Endothelial cell of umbilical vein (primary cell): ENCODE measurements around the gene DND1. TPM values are rescaled to one million over a fixed set of nuclear protein-coding genes. Genes with fewer than 3 reads are reported as not detected.
A peak's percentile ranks its signal among the peaks of the same experiment; 100 is the strongest.

Experiments
- BruUV-seq: library from RNA; stranded (reverse); fragments of 400-500 nt; replicated peaks from 2 replicates; lab custom pipeline; 2021; lab: Mats Ljungman, UMichigan
- CTCF ChIA-PET: fragments of 300-600, 350-600 bp; sonication (Branson Sonifier 250); formaldehyde crosslinking; loops from one replicate; lab custom pipeline; 2021; ENCODE audit warnings: antibody characterized with exemption, inconsistent platforms; lab: Charles Lee
- POLR2A ChIA-PET: fragments of 300-600, 350-600 bp; sonication (Branson Sonifier 250); formaldehyde crosslinking; loops from one replicate; lab custom pipeline; 2021; ENCODE audit warnings: antibody characterized with exemption, inconsistent platforms; lab: Charles Lee
- DNase-seq: peaks from one replicate; pipeline ENCODE4 v3.0.0-alpha.2; 2011; ENCODE audit warnings: low read depth, low spot score
- FAIRE-seq: peaks from 2 replicates; lab custom pipeline; 2011; peaks lifted over from hg19 to GRCh38; lab: Jason Lieb, UNC
- H2AFZ ChIP-seq: 2 replicates; pipeline ENCODE4 v1.6.0; 2012; ENCODE audit warnings: low read depth, low read length, control low read depth, inconsistent platforms
- H3K27ac ChIP-seq: 2 replicates; pipeline ENCODE4 v1.5.1; 2011; ENCODE audit warnings: low read depth, mild to moderate bottlenecking, control low read depth, low read length, moderate library complexity; ENCODE audit not compliant: insufficient read depth
- H3K27me3 ChIP-seq, 2 experiments: 2 replicates each; pipeline versions ENCODE4 v1.6.0 to v1.6.1; 2011; ENCODE audit warnings: low read length in 2 of 2, mixed read lengths in 1 of 2; ENCODE audit not compliant: control insufficient read depth in 2 of 2, insufficient read depth in 2 of 2
- H3K36me3 ChIP-seq, 2 experiments: 2 replicates in 1 of 2; 3 replicates in 1 of 2; pipeline ENCODE4 v1.5.1; 2011; ENCODE audit warnings: low read length in 2 of 2, mild to moderate bottlenecking in 1 of 2, moderate library complexity in 1 of 2; ENCODE audit not compliant: control insufficient read depth in 2 of 2, insufficient read depth in 2 of 2; ENCODE audit errors: extremely low read depth in 1 of 2
- H3K4me1 ChIP-seq: 3 replicates; pipeline ENCODE4 v1.5.1; 2011; ENCODE audit warnings: mild to moderate bottlenecking, low read length; ENCODE audit not compliant: control insufficient read depth, insufficient read depth; ENCODE audit errors: extremely low read depth
- H3K4me2 ChIP-seq: 2 replicates; pipeline ENCODE4 v1.6.1; 2011; ENCODE audit warnings: low read length, control low read depth, mixed read lengths; ENCODE audit not compliant: insufficient read depth
- H3K4me3 ChIP-seq, 3 experiments: fragments of 200-600 bp in 1 of 3; sonication (generic), shearing (Covaris generic) in 1 of 3; replicated peaks in 1 of 3; 2 replicates each; pipeline ENCODE4 v1.5.1; 2011 to 2016; ENCODE audit warnings: control low read depth in 3 of 3, low read length in 3 of 3, mild to moderate bottlenecking in 2 of 3, inconsistent platforms in 1 of 3, low read depth in 1 of 3, moderate library complexity in 1 of 3; ENCODE audit not compliant: insufficient read depth in 1 of 3
- H3K79me2 ChIP-seq: 2 replicates; pipeline ENCODE4 v1.6.0; 2012; ENCODE audit warnings: low read length, inconsistent platforms; ENCODE audit not compliant: control insufficient read depth, insufficient read depth
- H3K9ac ChIP-seq: replicated peaks from 2 replicates; pipeline ENCODE3; 2011; ENCODE audit warnings: low read length, control low read depth; ENCODE audit not compliant: insufficient read depth; ENCODE audit errors: extremely low read depth
- H3K9me1 ChIP-seq: replicated peaks from 3 replicates; pipeline ENCODE4 v1.6.0; 2011; ENCODE audit warnings: mild to moderate bottlenecking, low read length; ENCODE audit not compliant: control insufficient read depth, insufficient read depth; ENCODE audit errors: extremely low read depth
- H3K9me3 ChIP-seq: replicated peaks from 2 replicates; pipeline ENCODE4 v1.5.1; 2012; ENCODE audit warnings: low read length, inconsistent platforms; ENCODE audit not compliant: control insufficient read depth, insufficient read depth
- H4K20me1 ChIP-seq: replicated peaks from 2 replicates; pipeline ENCODE3; 2011; ENCODE audit warnings: mild to moderate bottlenecking, low read length; ENCODE audit not compliant: control insufficient read depth, insufficient read depth; ENCODE audit errors: extremely low read depth
- EZH2 ChIP-seq: IDR thresholded peaks from 2 replicates; pipeline ENCODE4 v1.6.1; 2012; ENCODE audit warnings: borderline replicate concordance, low read depth, mild to moderate bottlenecking, moderate library complexity, low read length, inconsistent platforms; ENCODE audit not compliant: severe bottlenecking
- FOS ChIP-seq: IDR thresholded peaks from 2 replicates; pipeline ENCODE4 v1.6.1; 2011; ENCODE audit warnings: mild to moderate bottlenecking, low read length, moderate library complexity, borderline replicate concordance; ENCODE audit not compliant: insufficient read depth
- GATA2 ChIP-seq: IDR thresholded peaks from 2 replicates; pipeline ENCODE4 v1.7.0; 2011; ENCODE audit warnings: low read depth, mild to moderate bottlenecking, moderate library complexity, mixed read lengths, low read length; ENCODE audit not compliant: insufficient read length, insufficient read depth
- JUN ChIP-seq: IDR thresholded peaks from 2 replicates; pipeline ENCODE4 v1.6.1; 2011; ENCODE audit warnings: borderline replicate concordance, low read depth; ENCODE audit not compliant: insufficient read length, insufficient read depth
- MYC ChIP-seq: IDR thresholded peaks from one replicate; pipeline ENCODE4 v1.6.1; 2011; ENCODE audit warnings: mild to moderate bottlenecking, low read depth, low read length
- dilution Hi-C: fragments of 300-500 bp; cut with MboI; formaldehyde crosslinking; loops from one replicate; pipeline ENCODE4 v1.15.0; 2019; ENCODE audit warnings: low sequenced_read_pairs; ENCODE audit not compliant: extremely low pct_ligation_motif_present
- intact Hi-C: fragments of 100-400 bp; cut with micrococcal nuclease; formaldehyde crosslinking; loops from one replicate; pipeline ENCODE4 v1.10.0; 2022
- polyA plus RNA-seq, 4 experiments: library from polyadenylated mRNA; depleted of rRNA in 3 of 4; stranded (reverse) in 3 of 4; unstranded in 1 of 4; fragments of >200 nt; gene quantifications; 2 replicates each; pipeline versions ENCODE4 v1.2.1 to v1.2.3, GENCODE V29; 2011 to 2012; ENCODE audit warnings: missing spikeins in 1 of 4
- total RNA-seq: library from RNA; stranded (reverse); gene quantifications from 2 replicates; pipeline ENCODE4 v1.2.3, GENCODE V29; 2021
- TF ChIP-seq, protein P1 (sequence below), 2 donors: IDR thresholded peaks; 1 replicate in 1 of 2; 2 replicates in 1 of 2; pipeline ENCODE4 v1.5.1; 2011; ENCODE audit warnings: low read length in 2 of 2, mild to moderate bottlenecking in 2 of 2, moderate library complexity in 2 of 2, control low read depth in 1 of 2, inconsistent platforms in 1 of 2, low read depth in 1 of 2; ENCODE audit not compliant: insufficient read depth in 1 of 2; ENCODE audit errors: extremely low read depth in 1 of 2

The DND1 gene
- total and polyA plus RNA-seq, 2 donors (not counting 3 experiments of a cell fraction or from before 2014, with no cell fraction given) = 1.1 to 1.2 TPM

DNA sequence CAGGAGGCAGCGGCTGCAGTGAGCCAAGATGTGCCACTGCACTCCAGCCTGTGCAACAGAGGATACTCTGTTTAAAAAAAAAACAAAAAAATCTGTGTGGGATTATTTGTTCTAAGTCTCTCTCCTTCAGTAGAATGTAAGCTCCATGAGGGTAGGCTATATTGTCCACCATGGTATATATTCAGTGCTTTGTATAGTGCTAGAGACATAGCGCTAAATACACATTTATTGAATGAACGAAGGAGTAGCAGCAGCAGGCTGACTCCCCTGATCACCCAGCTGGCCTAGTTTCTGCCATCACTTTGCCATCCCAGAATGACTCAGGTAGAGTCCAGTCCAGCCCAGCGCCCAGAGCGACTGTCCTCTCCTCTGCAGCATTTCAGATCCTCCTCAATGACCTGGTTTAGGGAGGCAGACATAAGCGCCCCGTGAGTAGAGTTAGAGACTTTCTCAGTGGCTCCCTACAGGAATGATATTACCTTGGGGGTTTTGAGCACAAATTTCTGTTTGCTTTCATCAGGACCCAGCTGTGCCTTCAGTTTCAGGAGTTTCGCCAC is 17.1 kb upstream of the DND1 start:
- H3K27ac ChIP-seq = peak overlapping the region; percentile 1
- no peak for TF ChIP-seq FOS
- TF ChIP-seq MYC = no peak
- TF ChIP-seq EZH2 = no peak
- no peak for TF ChIP-seq GATA2
- TF ChIP-seq JUN = no peak
- peak overlapping the region; percentile 80 to 90 (median 82) for H3K4me3 ChIP-seq
- peaks cover 13% of the 10 kb centered on the region for H3K4me1 ChIP-seq
- H3K9me1 ChIP-seq = no peaks in the 10 kb centered on the region
- no peak for DNase-seq
- dilution Hi-C loops (no loop called here), intact Hi-C loops (loop anchor here (1.0 kb wide), 1 partner anchor 19 kb away; no protein-coding TSS in a partner anchor)
- no peaks in the 10 kb centered on the region for H4K20me1 ChIP-seq
- TSS peak; percentile 40 for BruUV-seq
- H3K36me3 ChIP-seq = peaks cover 13 to 16% of the 10 kb centered on the region in 2 experiments
- no peaks in the 10 kb centered on the region for H3K9me3 ChIP-seq
- peak overlapping the region; percentile 60 for H2AFZ ChIP-seq
- peaks cover 41% of the 10 kb centered on the region for H3K79me2 ChIP-seq
- ChIA-PET CTCF (interaction anchor here (0.9 to 1.5 kb wide), 10 partner anchors 8 to 318 kb away, joined by 3 to 9 read pairs (median 3); partner anchors contain the start of genes EIF4EBP3, IK, NDUFA2 and ZMAT2), POLR2A (interaction anchor here (0.9 to 1.8 kb wide), 4 partner anchors 10 to 125 kb away, joined by 3 to 9 read pairs (median 4); partner anchors contain the start of gene ZMAT2)
- FAIRE-seq = no peak
- peak overlapping the region; percentile 96 for H3K9ac ChIP-seq
- no peaks in the 10 kb centered on the region for H3K27me3 ChIP-seq
- H3K4me2 ChIP-seq = peak overlapping the region; percentile 78

DNA sequence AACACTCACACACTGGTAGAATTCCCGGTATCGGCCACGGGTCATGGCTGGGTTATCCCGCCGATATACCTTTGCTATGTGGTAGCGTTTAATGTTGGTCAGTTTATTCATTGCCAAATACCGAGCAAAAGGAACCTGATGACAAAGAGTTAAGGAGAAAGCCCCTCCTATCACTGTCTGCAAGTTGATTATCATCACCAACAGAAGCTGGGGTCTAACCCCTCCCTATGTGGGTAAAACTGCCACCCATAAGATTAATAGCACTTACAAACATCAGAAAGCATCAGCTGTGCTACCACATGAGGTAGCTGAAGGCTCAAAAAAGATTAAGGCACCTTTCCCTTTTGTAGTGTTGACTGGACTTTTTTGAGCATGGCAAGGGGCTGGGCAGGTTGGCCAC is 5.6 kb upstream of the DND1 start:
- FAIRE-seq = no peak
- ChIA-PET CTCF (no interaction called here), POLR2A (no interaction called here)
- Histone ChIP-seq H3K27me3 (no peaks in the 10 kb centered on the region), H3K9ac (no peak overlapping the region), H3K9me1 (no peaks in the 10 kb centered on the region), H3K9me3 (no peaks in the 10 kb centered on the region), H2AFZ (no peak overlapping the region), H3K4me2 (no peak overlapping the region), H3K36me3 (peaks cover 21 to 31% of the 10 kb centered on the region in 2 experiments), H4K20me1 (no peaks in the 10 kb centered on the region), H3K79me2 (no peaks in the 10 kb centered on the region), H3K27ac (no peak overlapping the region), H3K4me3 (no peak overlapping the region), H3K4me1 (no peaks in the 10 kb centered on the region)
- DNase-seq = no peak
- dilution Hi-C loops = no loop called here
- intact Hi-C loops = no loop called here
- TF ChIP-seq, protein P1, sequence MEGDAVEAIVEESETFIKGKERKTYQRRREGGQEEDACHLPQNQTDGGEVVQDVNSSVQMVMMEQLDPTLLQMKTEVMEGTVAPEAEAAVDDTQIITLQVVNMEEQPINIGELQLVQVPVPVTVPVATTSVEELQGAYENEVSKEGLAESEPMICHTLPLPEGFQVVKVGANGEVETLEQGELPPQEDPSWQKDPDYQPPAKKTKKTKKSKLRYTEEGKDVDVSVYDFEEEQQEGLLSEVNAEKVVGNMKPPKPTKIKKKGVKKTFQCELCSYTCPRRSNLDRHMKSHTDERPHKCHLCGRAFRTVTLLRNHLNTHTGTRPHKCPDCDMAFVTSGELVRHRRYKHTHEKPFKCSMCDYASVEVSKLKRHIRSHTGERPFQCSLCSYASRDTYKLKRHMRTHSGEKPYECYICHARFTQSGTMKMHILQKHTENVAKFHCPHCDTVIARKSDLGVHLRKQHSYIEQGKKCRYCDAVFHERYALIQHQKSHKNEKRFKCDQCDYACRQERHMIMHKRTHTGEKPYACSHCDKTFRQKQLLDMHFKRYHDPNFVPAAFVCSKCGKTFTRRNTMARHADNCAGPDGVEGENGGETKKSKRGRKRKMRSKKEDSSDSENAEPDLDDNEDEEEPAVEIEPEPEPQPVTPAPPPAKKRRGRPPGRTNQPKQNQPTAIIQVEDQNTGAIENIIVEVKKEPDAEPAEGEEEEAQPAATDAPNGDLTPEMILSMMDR (IDR thresholded peaks at IDR 0.05; ENCODE audit: extremely low read depth in 1 of 2, insufficient read depth in 1 of 2, low read depth in 1 of 2, low read length in 2 of 2) = no peak
- TF ChIP-seq GATA2 (no peak), FOS (no peak)
- BruUV-seq = no TSS peak
